ENCODE measurements around the gene SH2D2A. TPM values are rescaled to one million over a fixed set of nuclear protein-coding genes. Genes with fewer than 3 reads are reported as not detected.

SH2D2A gene
- 1 to 10 TPM; 1.7 to 4.4 TPM for total RNA-seq
- polyA plus RNA-seq (ENCODE audit: insufficient read length in 6 of 6), result under 1 TPM; 0.36 to 0.85 (median 0.63) TPM
- long read RNA-seq, donor 1, result 0 reads
- long read RNA-seq, donor 2, result 0 reads
- long read RNA-seq, donor 3, result 0 reads
- long read RNA-seq, donor 4, partial matches to known transcripts, result 0 of 1 reads
- long read RNA-seq, donor 4, other reads (novel, unspliced or antisense), result 1 of 1 reads
- long read RNA-seq, donor 5, result 0 reads
- long read RNA-seq, donor 6, result 0 reads
- long read RNA-seq, donor 7, result 0 reads
- long read RNA-seq, donor 8, result 0 reads
- long read RNA-seq, donor 9, result 0 reads
- long read RNA-seq, donor 10, result 0 reads
- long read RNA-seq, donor 11, result 0 reads
- long read RNA-seq, donor 12, result 0 reads

- H3K36me3 ChIP-seq, result no peaks in the 10 kb centered on the region
- H3K4me3 ChIP-seq, result peak within 1 kb of the TSS in 1 of 2 donors; percentile 32
- TF ChIP-seq, protein P1, sequence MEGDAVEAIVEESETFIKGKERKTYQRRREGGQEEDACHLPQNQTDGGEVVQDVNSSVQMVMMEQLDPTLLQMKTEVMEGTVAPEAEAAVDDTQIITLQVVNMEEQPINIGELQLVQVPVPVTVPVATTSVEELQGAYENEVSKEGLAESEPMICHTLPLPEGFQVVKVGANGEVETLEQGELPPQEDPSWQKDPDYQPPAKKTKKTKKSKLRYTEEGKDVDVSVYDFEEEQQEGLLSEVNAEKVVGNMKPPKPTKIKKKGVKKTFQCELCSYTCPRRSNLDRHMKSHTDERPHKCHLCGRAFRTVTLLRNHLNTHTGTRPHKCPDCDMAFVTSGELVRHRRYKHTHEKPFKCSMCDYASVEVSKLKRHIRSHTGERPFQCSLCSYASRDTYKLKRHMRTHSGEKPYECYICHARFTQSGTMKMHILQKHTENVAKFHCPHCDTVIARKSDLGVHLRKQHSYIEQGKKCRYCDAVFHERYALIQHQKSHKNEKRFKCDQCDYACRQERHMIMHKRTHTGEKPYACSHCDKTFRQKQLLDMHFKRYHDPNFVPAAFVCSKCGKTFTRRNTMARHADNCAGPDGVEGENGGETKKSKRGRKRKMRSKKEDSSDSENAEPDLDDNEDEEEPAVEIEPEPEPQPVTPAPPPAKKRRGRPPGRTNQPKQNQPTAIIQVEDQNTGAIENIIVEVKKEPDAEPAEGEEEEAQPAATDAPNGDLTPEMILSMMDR (IDR thresholded peaks at IDR 0.05), result no peak
- peak within 1 kb of the TSS in 1 of 2 donors; percentile 57 for H3K27ac ChIP-seq
- H3K9me3 ChIP-seq, result no peaks in the 10 kb centered on the region
- peaks cover 0 to 32% of the 10 kb centered on the region in 2 donors for H3K27me3 ChIP-seq
- H3K4me1 ChIP-seq, result peaks cover 10 to 28% of the 10 kb centered on the region in 2 donors
- ATAC-seq (peak; percentile 44), DNase-seq (peak in 2 of 4 donors; percentile 53 to 56)
- intact Hi-C loops (cut with DNase I), result no loop called here
Measured at GRCh38 chr1:156816561-156817328, at the start of gene SH2D2A. SH2D2A (minus strand) TSS chr1:156816848; CDS start chr1:156816708, 140 bp downstream.

DNA sequence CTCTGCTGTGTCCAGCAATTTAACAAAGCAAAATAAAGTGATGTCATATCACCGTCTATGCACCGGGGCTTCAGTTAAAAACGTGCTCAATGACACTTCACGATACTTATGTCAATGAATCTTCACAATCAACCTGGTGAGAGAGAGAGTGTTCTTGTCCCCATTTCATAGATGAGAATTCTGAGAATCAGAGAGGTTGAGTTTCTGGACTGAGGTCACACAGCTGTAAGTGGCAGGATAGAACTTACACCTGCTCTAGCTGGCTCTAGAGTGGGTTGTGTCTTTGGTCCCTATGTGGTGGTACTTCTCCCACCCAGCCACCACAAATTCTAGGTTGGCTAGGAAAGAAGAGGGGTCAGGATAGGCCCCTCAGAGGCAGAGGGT is 49.2 kb upstream of the SH2D2A start:
- Histone ChIP-seq H3K9me3 (no peaks in the 10 kb centered on the region), H3K27ac (no peak overlapping the region), H3K36me3 (no peaks in the 10 kb centered on the region), H3K27me3 (peaks cover 16 to 71% of the 10 kb centered on the region in 2 donors), H3K4me1 (peaks cover 3 to 5% of the 10 kb centered on the region in 2 donors), H3K4me3 (no peak overlapping the region)
- intact Hi-C loops (cut with DNase I), result no loop called here
- DNase-seq, result no peak
- TF ChIP-seq, protein P1 (IDR thresholded peaks at IDR 0.05), result no peak
- no peak for ATAC-seq

DNA sequence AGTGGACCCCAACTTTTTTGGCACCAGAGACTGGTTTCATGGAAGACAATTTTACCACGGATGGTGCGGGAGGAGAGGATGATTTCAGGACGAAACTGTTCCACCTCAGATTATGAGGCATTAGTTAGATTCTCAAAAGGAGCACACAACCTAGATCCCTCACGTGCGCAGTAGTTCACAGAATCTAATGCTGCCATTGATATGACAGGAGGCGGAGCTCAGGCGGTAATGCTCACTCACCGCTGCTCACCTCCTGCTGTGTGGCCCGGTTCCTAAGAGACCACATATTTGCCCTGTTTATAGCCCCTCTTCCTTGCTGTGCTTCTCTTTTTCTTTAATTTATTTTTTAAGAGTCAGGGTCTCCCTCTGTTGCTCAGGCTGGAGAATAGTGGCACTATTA is 48.6 kb upstream of the SH2D2A start:
- Histone ChIP-seq H3K27ac (no peak overlapping the region), H3K27me3 (peaks cover 22 to 77% of the 10 kb centered on the region in 2 donors), H3K9me3 (no peaks in the 10 kb centered on the region), H3K36me3 (no peaks in the 10 kb centered on the region), H3K4me3 (no peak overlapping the region), H3K4me1 (peaks cover 9 to 11% of the 10 kb centered on the region in 2 donors)
- no peak for DNase-seq
- TF ChIP-seq, protein P1 (IDR thresholded peaks at IDR 0.05), result no peak
- intact Hi-C loops (cut with DNase I), result no loop called here
- no peak for ATAC-seq

DNA sequence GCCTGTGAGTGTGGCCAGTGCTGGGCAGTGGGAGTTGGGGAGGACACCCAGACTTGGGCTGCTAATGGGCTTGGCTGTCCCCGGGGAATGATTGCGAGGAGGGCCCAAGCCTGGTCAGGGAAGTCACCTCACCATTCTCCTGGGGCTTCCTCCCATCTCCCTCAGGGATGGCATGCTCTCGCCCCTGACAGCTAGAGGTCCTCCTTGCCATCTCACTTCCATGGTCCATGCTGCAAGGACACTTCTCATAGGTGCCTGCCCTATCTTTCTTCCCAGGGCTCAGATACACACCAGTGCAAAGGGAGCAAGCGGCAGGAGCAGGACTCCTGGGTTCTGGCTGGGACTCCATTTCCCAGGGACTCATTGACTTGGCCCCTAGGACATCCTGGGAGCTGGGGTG is 48.1 kb upstream of the SH2D2A start:
- H3K4me3 ChIP-seq, result no peak overlapping the region
- H3K4me1 ChIP-seq, result peaks cover 14 to 16% of the 10 kb centered on the region in 2 donors
- ATAC-seq, result no peak
- intact Hi-C loops (cut with DNase I), result loop anchor here in 1 of 2 donors (5.0 kb wide), 1 partner anchor 67 kb away; no protein-coding TSS in a partner anchor
- no peak overlapping the region for H3K27ac ChIP-seq
- H3K36me3 ChIP-seq, result no peaks in the 10 kb centered on the region
- peaks cover 27 to 81% of the 10 kb centered on the region in 2 donors for H3K27me3 ChIP-seq
- no peaks in the 10 kb centered on the region for H3K9me3 ChIP-seq
- TF ChIP-seq, protein P1 (IDR thresholded peaks at IDR 0.05), result no peak
- DNase-seq, result no peak

- ATAC-seq (no peak), DNase-seq (no peak)
- no peak overlapping the region for H3K27ac ChIP-seq
- intact Hi-C loops (cut with DNase I), result loop anchor here in 1 of 2 donors (5.0 kb wide), 1 partner anchor 66 kb away; no protein-coding TSS in a partner anchor
- peaks cover 15 to 24% of the 10 kb centered on the region in 2 donors for H3K4me1 ChIP-seq
- TF ChIP-seq, protein P1 (IDR thresholded peaks at IDR 0.05), result no peak
- H3K4me3 ChIP-seq, result no peak overlapping the region
- H3K27me3 ChIP-seq, result peaks cover 38 to 93% of the 10 kb centered on the region in 2 donors
- no peaks in the 10 kb centered on the region for H3K36me3 ChIP-seq
- H3K9me3 ChIP-seq, result no peaks in the 10 kb centered on the region
Measured at GRCh38 chr1:156863631-156864030, 47.0 kb upstream of the SH2D2A start.
